MM.1S (cell line): Measurements from ENCODE around the gene KIAA0930.

Experiments used
- EZH2 ChIP-seq: fragments of 300-600 bp; sonication (generic); optimal IDR thresholded peaks from 2 replicates; pipeline ENCODE3; 2017; ENCODE audit warnings: low read depth, mild to moderate bottlenecking, antibody characterized with exemption, low read length, mixed read lengths
- TF ChIP-seq, protein P1 (sequence below): fragments of 300-600 bp; sonication (generic); IDR thresholded peaks from 2 replicates; pipeline ENCODE4 v1.5.1; 2016; ENCODE audit warnings: antibody characterized with exemption, low read length, mixed read lengths

DNA sequence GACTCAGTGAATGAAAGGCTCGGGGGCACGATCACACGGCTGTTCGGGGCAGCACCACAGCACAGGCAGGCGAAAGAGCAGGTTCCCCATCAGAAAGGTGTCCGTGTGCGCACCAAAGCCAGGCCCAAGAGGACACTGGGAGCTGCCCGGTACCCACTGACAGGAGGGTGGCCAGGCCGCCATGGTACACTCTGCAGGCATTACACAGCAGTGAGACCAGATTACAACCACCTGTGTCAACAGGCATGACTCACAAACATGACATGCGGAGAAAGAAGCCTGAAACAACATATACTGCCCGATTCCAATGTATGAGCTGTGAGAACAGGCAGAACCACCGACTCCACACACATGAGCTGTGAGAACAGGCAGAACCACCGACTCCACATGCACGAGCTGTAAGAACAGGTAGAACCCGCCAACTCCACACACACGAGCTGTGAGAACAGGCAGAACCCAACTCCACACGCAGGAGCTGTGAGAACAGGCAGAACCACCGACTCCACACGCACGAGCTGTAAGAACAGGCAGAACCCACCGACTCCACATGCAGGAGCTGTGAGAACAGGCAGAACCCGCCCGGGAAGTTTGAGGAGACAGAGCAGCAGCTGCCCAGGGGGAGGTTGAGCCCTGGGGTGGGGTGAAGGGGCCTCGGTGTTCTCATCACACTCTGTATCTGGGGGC, 32.6 kb downstream of the KIAA0930 start:
- TF ChIP-seq, protein P1, sequence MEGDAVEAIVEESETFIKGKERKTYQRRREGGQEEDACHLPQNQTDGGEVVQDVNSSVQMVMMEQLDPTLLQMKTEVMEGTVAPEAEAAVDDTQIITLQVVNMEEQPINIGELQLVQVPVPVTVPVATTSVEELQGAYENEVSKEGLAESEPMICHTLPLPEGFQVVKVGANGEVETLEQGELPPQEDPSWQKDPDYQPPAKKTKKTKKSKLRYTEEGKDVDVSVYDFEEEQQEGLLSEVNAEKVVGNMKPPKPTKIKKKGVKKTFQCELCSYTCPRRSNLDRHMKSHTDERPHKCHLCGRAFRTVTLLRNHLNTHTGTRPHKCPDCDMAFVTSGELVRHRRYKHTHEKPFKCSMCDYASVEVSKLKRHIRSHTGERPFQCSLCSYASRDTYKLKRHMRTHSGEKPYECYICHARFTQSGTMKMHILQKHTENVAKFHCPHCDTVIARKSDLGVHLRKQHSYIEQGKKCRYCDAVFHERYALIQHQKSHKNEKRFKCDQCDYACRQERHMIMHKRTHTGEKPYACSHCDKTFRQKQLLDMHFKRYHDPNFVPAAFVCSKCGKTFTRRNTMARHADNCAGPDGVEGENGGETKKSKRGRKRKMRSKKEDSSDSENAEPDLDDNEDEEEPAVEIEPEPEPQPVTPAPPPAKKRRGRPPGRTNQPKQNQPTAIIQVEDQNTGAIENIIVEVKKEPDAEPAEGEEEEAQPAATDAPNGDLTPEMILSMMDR: no peak
- no peak for TF ChIP-seq EZH2
